ENCODE measurements around the gene TRIM26.

The TRIM26 gene

DNA sequence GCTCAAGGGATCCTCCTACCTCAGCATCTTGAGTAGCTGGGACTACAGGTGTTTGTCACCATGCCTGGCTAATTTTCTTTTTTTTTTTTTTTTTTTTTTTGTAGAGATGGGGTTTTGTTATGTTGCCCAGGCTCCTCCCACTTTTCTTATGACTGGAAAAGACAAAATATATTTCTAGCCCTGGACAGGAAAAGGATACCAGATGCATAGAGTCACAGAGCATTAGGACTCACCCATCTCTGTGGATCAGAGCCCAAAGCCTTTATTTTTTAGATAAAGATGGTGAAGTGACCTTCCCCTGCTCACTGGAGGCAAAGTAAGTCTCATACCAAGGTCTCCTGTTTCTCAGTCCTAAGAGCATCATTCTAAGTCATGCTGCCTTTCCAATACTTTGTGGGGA, 55.6 kb downstream of the TRIM26 start:
- H3K4me3 ChIP-seq (ENCODE audit: insufficient read depth, low read length, poor library complexity, severe bottlenecking) = no peak overlapping the region
- H3K4me2 ChIP-seq (ENCODE audit: low read depth, low read length, poor library complexity, severe bottlenecking) = no peak overlapping the region

DNA sequence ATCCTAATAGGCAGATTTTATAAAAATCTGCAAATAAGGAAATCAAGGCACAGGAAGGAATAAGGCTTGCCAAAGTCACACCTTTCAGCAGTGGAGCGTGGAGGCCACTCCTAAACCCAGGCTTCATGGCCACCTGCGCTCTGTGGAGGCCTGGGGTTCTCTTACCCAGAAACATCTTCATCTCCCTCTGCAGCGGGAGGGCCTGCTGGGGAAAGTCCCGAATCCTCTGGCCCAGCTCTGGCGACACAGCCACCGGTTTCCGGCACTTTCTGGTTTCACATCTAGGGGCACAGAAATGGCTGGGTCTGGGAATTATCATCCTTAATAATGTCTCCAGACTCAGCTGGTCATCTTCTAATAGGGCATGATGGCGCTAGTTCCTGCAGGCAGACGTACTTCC, 56.4 kb downstream of the TRIM26 start:
- no peaks in the 10 kb centered on the region for H3K79me2 ChIP-seq (ENCODE audit: insufficient read depth, low read length)
- H3K9ac ChIP-seq (ENCODE audit: low read length) = no peak overlapping the region
- H2AFZ ChIP-seq (ENCODE audit: low read depth, low read length, severe bottlenecking) = no peak overlapping the region
- H3K9me3 ChIP-seq (ENCODE audit: insufficient read depth, low read length) = no peaks in the 10 kb centered on the region
- H3K4me2 ChIP-seq (ENCODE audit: low read depth, low read length, poor library complexity, severe bottlenecking) = no peak overlapping the region
- no peaks in the 10 kb centered on the region for H3K9me2 ChIP-seq (replicated peaks; ENCODE audit: insufficient read depth, low read length)
- TF ChIP-seq EZH2phosphoT487 (conservative IDR thresholded peaks at IDR 0.05; ENCODE audit: low read length) = no peak
- TF ChIP-seq, protein P1, sequence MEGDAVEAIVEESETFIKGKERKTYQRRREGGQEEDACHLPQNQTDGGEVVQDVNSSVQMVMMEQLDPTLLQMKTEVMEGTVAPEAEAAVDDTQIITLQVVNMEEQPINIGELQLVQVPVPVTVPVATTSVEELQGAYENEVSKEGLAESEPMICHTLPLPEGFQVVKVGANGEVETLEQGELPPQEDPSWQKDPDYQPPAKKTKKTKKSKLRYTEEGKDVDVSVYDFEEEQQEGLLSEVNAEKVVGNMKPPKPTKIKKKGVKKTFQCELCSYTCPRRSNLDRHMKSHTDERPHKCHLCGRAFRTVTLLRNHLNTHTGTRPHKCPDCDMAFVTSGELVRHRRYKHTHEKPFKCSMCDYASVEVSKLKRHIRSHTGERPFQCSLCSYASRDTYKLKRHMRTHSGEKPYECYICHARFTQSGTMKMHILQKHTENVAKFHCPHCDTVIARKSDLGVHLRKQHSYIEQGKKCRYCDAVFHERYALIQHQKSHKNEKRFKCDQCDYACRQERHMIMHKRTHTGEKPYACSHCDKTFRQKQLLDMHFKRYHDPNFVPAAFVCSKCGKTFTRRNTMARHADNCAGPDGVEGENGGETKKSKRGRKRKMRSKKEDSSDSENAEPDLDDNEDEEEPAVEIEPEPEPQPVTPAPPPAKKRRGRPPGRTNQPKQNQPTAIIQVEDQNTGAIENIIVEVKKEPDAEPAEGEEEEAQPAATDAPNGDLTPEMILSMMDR (IDR thresholded peaks at IDR 0.05; ENCODE audit: insufficient read depth, low read length, poor library complexity, severe bottlenecking) = no peak
- no peaks in the 10 kb centered on the region for H3K36me3 ChIP-seq (ENCODE audit: low read length)
- H3F3A ChIP-seq (ENCODE audit: insufficient read depth) = no peaks in the 10 kb centered on the region
- H4K20me1 ChIP-seq (ENCODE audit: low read depth, low read length) = no peaks in the 10 kb centered on the region
- H3K27me3 ChIP-seq (ENCODE audit: low read length) = no peaks in the 10 kb centered on the region
- no peak overlapping the region for H3K4me3 ChIP-seq (ENCODE audit: insufficient read depth, low read length, poor library complexity, severe bottlenecking)
- no peak overlapping the region for H3K27ac ChIP-seq (ENCODE audit: low read depth, low read length)

More for the DNA sequence above, 55.6 kb downstream of the TRIM26 start:
- no peaks in the 10 kb centered on the region for H3K79me2 ChIP-seq (ENCODE audit: insufficient read depth, low read length)
- H3K9me3 ChIP-seq (ENCODE audit: insufficient read depth, low read length) = no peaks in the 10 kb centered on the region
- no peaks in the 10 kb centered on the region for H4K20me1 ChIP-seq (ENCODE audit: low read depth, low read length)
- no peaks in the 10 kb centered on the region for H3K27me3 ChIP-seq (ENCODE audit: low read length)
- H2AFZ ChIP-seq (ENCODE audit: low read depth, low read length, severe bottlenecking) = no peak overlapping the region
- no peaks in the 10 kb centered on the region for H3K36me3 ChIP-seq (ENCODE audit: low read length)
- H3K27ac ChIP-seq (ENCODE audit: low read depth, low read length) = no peak overlapping the region
- H3F3A ChIP-seq (ENCODE audit: insufficient read depth) = no peaks in the 10 kb centered on the region
- no peak for TF ChIP-seq EZH2phosphoT487 (conservative IDR thresholded peaks at IDR 0.05; ENCODE audit: low read length)
- TF ChIP-seq, protein P1 (IDR thresholded peaks at IDR 0.05; ENCODE audit: insufficient read depth, low read length, poor library complexity, severe bottlenecking) = no peak
- H3K9me2 ChIP-seq (replicated peaks; ENCODE audit: insufficient read depth, low read length) = no peaks in the 10 kb centered on the region
- H3K9ac ChIP-seq (ENCODE audit: low read length) = no peak overlapping the region

DNA sequence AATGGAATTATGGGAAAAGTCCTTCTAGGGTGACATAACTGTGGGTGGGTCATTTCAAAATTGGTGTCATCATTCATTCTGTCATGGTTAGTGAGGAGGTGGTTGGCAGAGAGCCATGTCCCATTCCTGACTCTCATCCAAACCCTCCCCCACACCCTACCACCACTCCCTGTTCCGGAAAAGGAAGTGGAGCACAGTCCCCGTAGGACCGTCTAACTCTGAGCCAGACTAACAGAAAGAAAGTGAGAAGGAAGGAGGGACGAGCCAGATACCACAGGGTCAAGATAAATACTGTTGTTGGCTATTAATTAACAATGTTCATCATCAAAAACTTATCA, 57.0 kb downstream of the TRIM26 start:
- Histone ChIP-seq H3K9ac (ENCODE audit: low read length) (no peak overlapping the region), H3K4me3 (ENCODE audit: insufficient read depth, low read length, poor library complexity, severe bottlenecking) (no peak overlapping the region), H3K27ac (ENCODE audit: low read depth, low read length) (no peak overlapping the region), H3K27me3 (ENCODE audit: low read length) (no peaks in the 10 kb centered on the region), H3K36me3 (ENCODE audit: low read length) (no peaks in the 10 kb centered on the region), H3K4me2 (ENCODE audit: low read depth, low read length, poor library complexity, severe bottlenecking) (no peak overlapping the region), H3K9me2 (replicated peaks; ENCODE audit: insufficient read depth, low read length) (no peaks in the 10 kb centered on the region), H3K79me2 (ENCODE audit: insufficient read depth, low read length) (no peaks in the 10 kb centered on the region), H3K9me3 (ENCODE audit: insufficient read depth, low read length) (no peaks in the 10 kb centered on the region), H3F3A (ENCODE audit: insufficient read depth) (no peaks in the 10 kb centered on the region), H4K20me1 (ENCODE audit: low read depth, low read length) (no peaks in the 10 kb centered on the region), H2AFZ (ENCODE audit: low read depth, low read length, severe bottlenecking) (no peak overlapping the region)
- no peak for TF ChIP-seq EZH2phosphoT487 (conservative IDR thresholded peaks at IDR 0.05; ENCODE audit: low read length)
- TF ChIP-seq, protein P1 (IDR thresholded peaks at IDR 0.05; ENCODE audit: insufficient read depth, low read length, poor library complexity, severe bottlenecking) = no peak

All from SU-DHL-6 (cell line).